ENCODE results near the gene CDH12.
"Not testable (repeated sequence)": the region's sequence is repeated elsewhere in the genome, so short reads cannot be mapped to it uniquely, and the experiment has no call there.

CDH12 gene

GRCh38 chr5:22169226-22169625, 683.9 kb downstream of the CDH12 start:
- in situ Hi-C loops (cut with MboI; ENCODE audit: low sequenced_read_pairs) = not testable (repeated sequence)

- in situ Hi-C loops (cut with MboI; ENCODE audit: low sequenced_read_pairs) = not testable (repeated sequence)
Measured at GRCh38 chr5:22168704-22169103, 684.4 kb downstream of the CDH12 start.

GRCh38 chr5:22165931-22166330, 687.2 kb downstream of the CDH12 start:
- in situ Hi-C loops (cut with MboI; ENCODE audit: low sequenced_read_pairs) = not testable (repeated sequence)

- in situ Hi-C loops (cut with MboI; ENCODE audit: low sequenced_read_pairs) = not testable (repeated sequence)
Measured at GRCh38 chr5:22164910-22165748, 688.0 kb downstream of the CDH12 start.

- in situ Hi-C loops (cut with MboI; ENCODE audit: low sequenced_read_pairs) = not testable (repeated sequence)
Measured at GRCh38 chr5:22156953-22157352, 696.2 kb downstream of the CDH12 start.

GRCh38 chr5:22154779-22155178, 698.4 kb downstream of the CDH12 start:
- in situ Hi-C loops (cut with MboI; ENCODE audit: low sequenced_read_pairs) = not testable (repeated sequence)

GRCh38 chr5:22151801-22152200, 701.3 kb downstream of the CDH12 start:
- in situ Hi-C loops (cut with MboI; ENCODE audit: low sequenced_read_pairs) = not testable (repeated sequence)

GRCh38 chr5:22140418-22140817, 712.7 kb downstream of the CDH12 start:
- in situ Hi-C loops (cut with MboI; ENCODE audit: low sequenced_read_pairs) = not testable (repeated sequence)

GRCh38 chr5:22139662-22140300, 713.4 kb downstream of the CDH12 start:
- in situ Hi-C loops (cut with MboI; ENCODE audit: low sequenced_read_pairs) = not testable (repeated sequence)

- in situ Hi-C loops (cut with MboI; ENCODE audit: low sequenced_read_pairs) = no loop called here
Measured at GRCh38 chr5:22111320-22111719, 741.8 kb downstream of the CDH12 start.

GRCh38 chr5:22109315-22109714, 743.8 kb downstream of the CDH12 start:
- in situ Hi-C loops (cut with MboI; ENCODE audit: low sequenced_read_pairs) = no loop called here

GRCh38 chr5:22108545-22108944, 744.6 kb downstream of the CDH12 start:
- in situ Hi-C loops (cut with MboI; ENCODE audit: low sequenced_read_pairs) = no loop called here

GRCh38 chr5:22102823-22103359, 750.3 kb downstream of the CDH12 start:
- in situ Hi-C loops (cut with MboI; ENCODE audit: low sequenced_read_pairs) = no loop called here

- in situ Hi-C loops (cut with MboI; ENCODE audit: low sequenced_read_pairs) = no loop called here
Measured at GRCh38 chr5:22088517-22088916, 764.6 kb downstream of the CDH12 start.

GRCh38 chr5:22079566-22079965, 773.6 kb downstream of the CDH12 start:
- in situ Hi-C loops (cut with MboI; ENCODE audit: low sequenced_read_pairs) = no loop called here

GRCh38 chr5:22079002-22079401, 774.1 kb downstream of the CDH12 start:
- in situ Hi-C loops (cut with MboI; ENCODE audit: low sequenced_read_pairs) = no loop called here

- in situ Hi-C loops (cut with MboI; ENCODE audit: low sequenced_read_pairs) = no loop called here
Measured at GRCh38 chr5:22076586-22076985, 776.6 kb downstream of the CDH12 start.

GRCh38 chr5:22070186-22070728, 782.9 kb downstream of the CDH12 start:
- in situ Hi-C loops (cut with MboI; ENCODE audit: low sequenced_read_pairs) = no loop called here

GRCh38 chr5:22063717-22064116, 789.4 kb downstream of the CDH12 start:
- in situ Hi-C loops (cut with MboI; ENCODE audit: low sequenced_read_pairs) = no loop called here

GRCh38 chr5:22058620-22059019, 794.5 kb downstream of the CDH12 start:
- in situ Hi-C loops (cut with MboI; ENCODE audit: low sequenced_read_pairs) = no loop called here

- in situ Hi-C loops (cut with MboI; ENCODE audit: low sequenced_read_pairs) = no loop called here
Measured at GRCh38 chr5:22057012-22057411, 796.1 kb downstream of the CDH12 start.

- in situ Hi-C loops (cut with MboI; ENCODE audit: low sequenced_read_pairs) = no loop called here
Measured at GRCh38 chr5:22056601-22057000, 796.5 kb downstream of the CDH12 start.
